Subcutaneous adipose tissue (tissue), 4 donors: ENCODE data around the gene PTH1R. TPM values are rescaled to one million over a fixed set of nuclear protein-coding genes. Genes with fewer than 3 reads are reported as not detected.

Experiments used
- CTCF ChIP-seq: fragments of 450-650 bp; IDR thresholded peaks from one replicate; pipeline ENCODE4 v1.5.1; 2016; ENCODE audit warnings: low read depth, mild to moderate bottlenecking, control low read depth, antibody characterized with exemption, moderate library complexity
- total RNA-seq, 4 donors: library from RNA; depleted of rRNA; stranded (reverse); fragments of >200 nt; gene quantifications; one replicate each; pipeline ENCODE4 v1.1.0, GENCODE V29; 2016

The PTH1R gene
- total RNA-seq, 4 donors from 2014 or later = 14.8 to 67.8 (median 16.2) TPM

GRCh38 chr3:46898321-46899150 lies 21.0 kb downstream of the PTH1R start:
- no peak for TF ChIP-seq CTCF

GRCh38 chr3:46899151-46900006 lies 21.9 kb downstream of the PTH1R start:
- no peak for TF ChIP-seq CTCF

- no peak for TF ChIP-seq CTCF
Measured at GRCh38 chr3:46900007-46900292, 22.4 kb downstream of the PTH1R start.

- no peak for TF ChIP-seq CTCF
Measured at GRCh38 chr3:46900356-46900755, 22.8 kb downstream of the PTH1R start.

GRCh38 chr3:46901061-46901460 lies 23.5 kb downstream of the PTH1R start:
- no peak for TF ChIP-seq CTCF

GRCh38 chr3:46901591-46902187 lies 24.2 kb downstream of the PTH1R start:
- TF ChIP-seq CTCF = no peak

GRCh38 chr3:46902188-46902631 lies 24.7 kb downstream of the PTH1R start:
- TF ChIP-seq CTCF = no peak
